ENCODE measurements around the gene ACTRT2. TPM values are rescaled to one million over a fixed set of nuclear protein-coding genes. Genes with fewer than 3 reads are reported as not detected.

Gene ACTRT2
- total and polyA plus RNA-seq, 2 experiments from 2014 or later, result not detected

DNA sequence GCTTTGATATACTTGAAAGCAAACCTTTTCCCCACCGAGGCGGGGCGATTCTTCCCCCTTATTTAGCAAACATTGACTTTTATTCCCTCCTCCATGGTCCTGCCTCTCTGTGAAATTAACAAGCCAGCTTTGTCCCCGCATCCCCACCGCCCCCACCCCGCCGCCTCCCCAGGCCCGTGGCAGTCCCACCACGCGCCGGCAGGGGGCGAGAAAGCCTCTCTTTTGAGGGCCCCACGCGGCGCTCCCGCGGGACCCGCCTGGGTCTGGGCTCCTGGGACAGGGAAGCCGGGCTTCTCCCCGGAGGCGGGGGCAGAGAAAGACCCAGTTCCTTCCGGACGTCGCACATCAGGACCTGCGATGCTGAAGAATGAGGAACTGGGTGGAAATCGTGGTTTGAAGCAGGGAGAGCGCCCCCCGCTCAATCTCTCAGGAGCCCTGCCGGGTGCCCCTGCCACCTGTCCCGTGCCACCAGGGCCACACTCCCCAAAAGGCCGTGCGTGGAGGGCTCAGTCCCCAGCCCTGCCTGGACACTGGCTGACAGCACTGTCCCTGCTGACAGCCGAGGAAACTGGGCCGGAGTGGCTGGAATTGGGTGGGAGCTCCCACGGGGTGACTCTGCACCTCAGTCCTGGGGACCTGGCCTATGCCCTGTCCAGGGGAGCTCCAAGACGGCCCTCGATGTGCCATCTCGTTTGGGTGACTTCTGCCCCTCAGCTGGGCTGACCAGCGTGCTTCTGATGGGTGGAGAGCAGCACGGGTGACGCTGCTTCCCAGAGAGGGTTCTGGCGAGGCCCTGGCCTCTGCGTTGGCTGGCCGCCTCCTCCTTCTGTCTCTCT, 8.6 kb upstream of the ACTRT2 start:
- Histone ChIP-seq H3K36me3 (replicated peaks; ENCODE audit: insufficient read depth, low read depth) (no peaks in the 10 kb centered on the region), H3K79me2 (no peaks in the 10 kb centered on the region), H3K4me3 (no peak overlapping the region), H3K27me3 (no peaks in the 10 kb centered on the region), H3K27ac (no peak overlapping the region), H2AFZ (no peak overlapping the region), H3K9me3 (ENCODE audit: low read depth) (no peaks in the 10 kb centered on the region), H3K4me1 (ENCODE audit: insufficient read depth) (no peaks in the 10 kb centered on the region), H4K20me1 (ENCODE audit: insufficient read depth, poor library complexity, severe bottlenecking) (no peaks in the 10 kb centered on the region), H3K4me2 (no peak overlapping the region), H3K9me2 (replicated peaks; ENCODE audit: insufficient read depth) (no peaks in the 10 kb centered on the region)
- peak; percentile 63 for DNase-seq (ENCODE audit: low spot score)
- TF ChIP-seq CTCF (IDR thresholded peaks at IDR 0.05; ENCODE audit: poor library complexity) (peak; percentile 64), EZH2phosphoT487 (IDR thresholded peaks at IDR 0.05; ENCODE audit: low read depth, severe bottlenecking, unreplicated experiment) (no peak)
- 53% methylated on average over 38 of the region's 44 CpGs for WGBS (ENCODE audit: low lambda C conversion rate, missing lambda C conversion rate)

GRCh38 chr1:3013371-3014049, 7.8 kb upstream of the ACTRT2 start:
- DNase-seq (ENCODE audit: low spot score), result no peak
- Histone ChIP-seq H3K36me3 (replicated peaks; ENCODE audit: insufficient read depth, low read depth) (no peaks in the 10 kb centered on the region), H3K9me3 (ENCODE audit: low read depth) (no peaks in the 10 kb centered on the region), H4K20me1 (ENCODE audit: insufficient read depth, poor library complexity, severe bottlenecking) (no peaks in the 10 kb centered on the region), H3K9me2 (replicated peaks; ENCODE audit: insufficient read depth) (no peaks in the 10 kb centered on the region), H3K27me3 (no peaks in the 10 kb centered on the region), H3K4me1 (ENCODE audit: insufficient read depth) (no peaks in the 10 kb centered on the region), H3K4me3 (no peak overlapping the region), H3K27ac (no peak overlapping the region), H2AFZ (no peak overlapping the region), H3K4me2 (no peak overlapping the region), H3K79me2 (no peaks in the 10 kb centered on the region)
- 86% methylated on average over 15 of the region's 15 CpGs for WGBS (ENCODE audit: low lambda C conversion rate, missing lambda C conversion rate)
- TF ChIP-seq EZH2phosphoT487 (IDR thresholded peaks at IDR 0.05; ENCODE audit: low read depth, severe bottlenecking, unreplicated experiment) (no peak), CTCF (IDR thresholded peaks at IDR 0.05; ENCODE audit: poor library complexity) (no peak), EZH2 (IDR thresholded peaks at IDR 0.05; ENCODE audit: borderline replicate concordance) (no peak)

DNA sequence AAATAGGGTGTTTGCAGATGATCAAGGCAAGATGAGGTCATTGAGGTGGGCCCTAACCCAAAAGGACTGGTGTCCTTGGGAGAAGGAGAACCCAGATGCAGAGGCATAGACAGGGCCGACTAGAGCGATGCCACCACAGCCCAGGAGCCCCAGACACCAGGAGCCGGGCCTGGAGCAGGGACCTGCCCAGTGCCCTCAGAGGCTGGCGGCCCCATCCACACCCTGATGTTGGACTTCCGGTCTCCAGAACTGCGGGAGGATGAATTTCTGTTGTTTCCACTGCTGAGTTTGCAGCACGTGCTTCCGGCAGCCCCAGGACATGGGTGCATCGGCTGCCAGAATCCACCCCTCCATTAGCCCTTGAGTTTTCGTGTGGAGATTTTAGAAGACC, 7.2 kb upstream of the ACTRT2 start:
- Histone ChIP-seq H3K27me3 (no peaks in the 10 kb centered on the region), H3K9me2 (replicated peaks; ENCODE audit: insufficient read depth) (no peaks in the 10 kb centered on the region), H3K79me2 (no peaks in the 10 kb centered on the region), H3K36me3 (replicated peaks; ENCODE audit: insufficient read depth, low read depth) (no peaks in the 10 kb centered on the region), H2AFZ (no peak overlapping the region), H3K4me2 (no peak overlapping the region), H3K4me1 (ENCODE audit: insufficient read depth) (no peaks in the 10 kb centered on the region), H3K9me3 (ENCODE audit: low read depth) (no peaks in the 10 kb centered on the region), H4K20me1 (ENCODE audit: insufficient read depth, poor library complexity, severe bottlenecking) (no peaks in the 10 kb centered on the region), H3K4me3 (no peak overlapping the region), H3K27ac (no peak overlapping the region)
- no peak for DNase-seq (ENCODE audit: low spot score)
- no peak for TF ChIP-seq EZH2 (IDR thresholded peaks at IDR 0.05; ENCODE audit: borderline replicate concordance)
- TF ChIP-seq EZH2phosphoT487 (IDR thresholded peaks at IDR 0.05; ENCODE audit: low read depth, severe bottlenecking, unreplicated experiment), result no peak
- no peak for TF ChIP-seq CTCF (IDR thresholded peaks at IDR 0.05; ENCODE audit: poor library complexity)
- WGBS (ENCODE audit: low lambda C conversion rate, missing lambda C conversion rate), result 88% methylated on average over 10 of the region's 10 CpGs

Measured in hepatocyte (in vitro differentiated cells).